HG02571 (cell line): ENCODE results near the gene MAD1L1.

Source experiments
- ATAC-seq: cut with Tn5 transposase; IDR thresholded peaks from one replicate; pipeline ENCODE4 v1.9.1; 2021; ENCODE audit warnings: mild to moderate bottlenecking, moderate library complexity; ENCODE audit not compliant: unreplicated experiment

The MAD1L1 gene

DNA sequence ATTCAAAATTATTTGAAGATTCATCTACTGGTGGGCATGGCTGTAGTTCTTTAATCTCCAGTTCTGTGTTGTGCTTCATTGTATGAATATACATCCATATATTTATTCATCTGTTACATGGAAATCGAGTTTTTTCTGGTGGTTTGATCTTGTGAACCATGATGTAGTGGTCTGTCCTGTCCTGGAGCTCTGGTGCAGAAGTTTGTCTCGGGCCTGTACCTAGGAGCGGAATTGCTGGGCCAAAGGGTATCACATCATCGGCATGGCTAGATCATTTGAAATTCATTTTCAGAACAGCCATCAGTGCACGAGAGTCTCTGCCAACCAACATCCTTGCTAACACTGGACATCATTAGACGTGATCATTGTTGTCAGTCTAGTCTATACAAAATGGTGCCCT lies 455.6 kb downstream of the MAD1L1 start:
- ATAC-seq: no peak

DNA sequence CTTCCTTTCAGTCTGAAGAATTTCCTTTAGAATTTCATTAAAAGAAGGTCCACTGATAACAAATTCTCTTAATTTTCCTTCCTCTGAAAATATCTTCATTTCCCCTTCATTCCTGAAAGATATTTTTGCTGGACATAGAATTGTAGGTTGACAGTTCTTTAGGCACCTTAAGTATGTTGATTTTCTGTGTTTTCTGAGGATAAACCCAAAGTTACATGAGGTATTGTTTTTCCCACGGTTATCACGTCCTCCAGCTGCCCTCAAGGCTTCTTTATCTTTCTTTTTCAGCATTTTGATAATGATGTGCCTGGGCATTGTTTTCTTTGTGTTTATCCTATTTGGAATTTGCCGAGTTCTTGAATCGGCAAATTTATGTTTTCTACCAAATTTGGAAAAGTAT lies 457.4 kb downstream of the MAD1L1 start:
- no peak for ATAC-seq

DNA sequence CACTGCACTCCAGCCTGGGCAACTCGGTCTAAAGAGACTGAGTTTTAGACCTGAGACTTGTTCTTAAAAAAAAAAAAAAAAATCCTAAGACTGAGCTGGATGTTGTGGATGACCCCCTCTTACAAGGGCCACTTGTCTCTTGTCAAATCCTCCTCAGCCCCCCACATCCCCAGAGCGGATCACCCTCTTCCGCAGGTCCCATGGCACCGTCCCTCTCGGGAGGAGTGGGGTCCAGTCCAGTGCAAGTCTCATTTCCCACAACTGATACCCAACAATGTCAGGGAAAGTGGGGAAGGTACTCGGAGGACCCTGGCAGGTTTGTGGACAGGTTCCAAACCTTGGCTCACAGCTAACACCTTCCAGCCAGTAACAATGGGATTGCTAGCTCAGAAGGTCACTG lies 462.4 kb downstream of the MAD1L1 start:
- no peak for ATAC-seq

DNA sequence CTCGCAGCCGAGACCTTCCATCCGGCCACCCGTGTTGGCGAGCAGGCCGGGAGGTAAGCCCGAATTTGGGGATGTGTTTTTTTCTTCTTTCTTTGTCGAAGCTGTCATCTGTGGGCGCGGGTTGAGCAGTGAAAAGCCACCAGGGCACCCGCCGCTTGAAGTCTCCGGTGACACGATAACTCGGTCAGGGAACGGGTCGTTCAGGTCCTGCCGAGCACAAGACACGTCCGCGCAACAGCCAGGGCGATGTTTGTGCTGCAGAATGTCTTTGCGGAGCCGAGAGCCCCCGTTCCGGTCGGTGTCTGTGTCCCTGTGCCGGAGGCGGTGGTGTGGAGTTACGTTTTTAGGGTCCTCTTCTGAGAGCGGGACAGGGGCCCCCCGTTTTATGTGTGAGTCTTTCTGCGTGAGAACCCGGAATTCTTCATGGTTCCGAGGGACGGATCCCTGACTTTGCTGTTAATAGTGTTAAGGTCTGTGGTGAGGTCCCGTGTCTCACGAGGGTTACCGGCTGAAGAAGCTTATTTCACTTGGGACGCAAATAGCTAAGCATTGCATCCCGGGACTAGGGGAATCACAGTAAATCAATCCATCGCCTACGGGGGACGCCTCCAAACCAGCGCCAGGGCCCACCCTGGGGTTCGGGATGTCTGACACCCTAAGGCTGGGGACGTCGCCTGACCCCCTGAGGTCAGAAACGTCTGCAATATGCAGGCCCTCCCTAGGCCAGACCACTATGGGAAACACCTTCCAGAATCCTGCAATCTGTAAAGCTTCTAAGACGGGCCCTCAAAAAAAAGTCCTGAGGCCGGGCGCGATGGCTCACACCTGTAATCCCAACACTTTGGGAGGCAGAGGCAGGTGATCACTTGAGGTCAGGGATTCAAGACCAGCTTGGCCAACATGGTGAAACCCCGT lies 463.2 kb downstream of the MAD1L1 start:
- ATAC-seq: no peak

DNA sequence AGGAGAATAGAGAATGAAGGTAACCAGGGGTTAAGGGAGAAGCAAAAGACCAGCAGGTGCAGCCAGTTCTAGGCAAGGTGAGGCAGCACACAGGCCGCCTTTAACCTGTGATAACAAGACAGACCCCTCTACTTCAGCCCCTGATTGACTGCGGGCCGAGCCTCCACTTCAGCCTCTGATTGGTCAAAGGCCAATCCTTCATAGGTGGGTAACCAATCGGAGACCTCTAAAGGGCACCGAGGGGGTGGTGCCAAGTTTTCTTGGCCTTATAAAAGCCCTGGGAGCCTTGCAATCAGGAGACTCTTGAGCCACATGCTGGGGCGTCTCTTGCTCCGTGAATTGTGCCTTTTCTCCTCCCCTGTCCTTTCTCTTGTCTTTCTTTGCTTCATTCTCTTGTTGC lies 463.9 kb downstream of the MAD1L1 start:
- no peak for ATAC-seq

DNA sequence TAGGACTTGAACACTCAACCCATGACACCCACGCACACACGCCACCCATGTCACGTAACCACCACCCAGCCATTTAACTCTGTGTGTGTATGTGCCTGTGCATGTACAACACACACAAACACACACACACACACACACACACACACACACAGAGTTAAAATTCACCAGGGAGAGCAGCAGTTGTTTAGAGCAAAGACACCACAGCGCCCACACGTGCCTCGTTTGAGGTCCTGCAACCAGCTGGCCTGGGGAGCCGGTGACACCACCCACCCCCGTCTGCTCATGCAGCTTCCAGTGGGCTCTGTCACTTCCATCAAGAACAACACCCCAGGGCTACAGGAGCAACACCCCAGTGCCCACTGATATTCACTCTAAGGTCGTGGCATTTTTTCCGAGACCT lies 465.2 kb downstream of the MAD1L1 start:
- ATAC-seq: no peak
